ENCODE measurements around the gene CAPRIN1.

CAPRIN1 gene

GRCh38 chr11:34029176-34029575 is 22.4 kb upstream of the CAPRIN1 start:
- Histone ChIP-seq H3K56ac (ENCODE audit: low read length) (no peak overlapping the region), H3K4ac (ENCODE audit: low read depth, low read length) (no peak overlapping the region), H3K23ac (ENCODE audit: low read length) (no peak overlapping the region), H3K18ac (ENCODE audit: low read length) (no peak overlapping the region), H3K36me3 (ENCODE audit: control insufficient read depth, insufficient read depth, low read length) (no peaks in the 10 kb centered on the region), H4K8ac (ENCODE audit: low read depth, low read length) (no peak overlapping the region), H4K5ac (ENCODE audit: low read length) (no peak overlapping the region), H3K4me2 (ENCODE audit: low read length) (no peak overlapping the region), H3K79me2 (ENCODE audit: control insufficient read depth, insufficient read depth, low read length) (no peaks in the 10 kb centered on the region), H3K4me1 (ENCODE audit: control insufficient read depth, low read depth, low read length) (no peaks in the 10 kb centered on the region), H3K27me3 (ENCODE audit: insufficient read depth, low read length, poor library complexity) (no peaks in the 10 kb centered on the region), H2BK5ac (ENCODE audit: low read length) (no peak overlapping the region), H3K4me3 (ENCODE audit: low read length) (no peak overlapping the region), H2BK120ac (ENCODE audit: low read depth, low read length) (no peak overlapping the region), H3K9ac (ENCODE audit: low read length) (no peak overlapping the region), H3K79me1 (ENCODE audit: low read length) (no peaks in the 10 kb centered on the region), H2BK15ac (replicated peaks; ENCODE audit: low read depth) (no peak overlapping the region), H2AK5ac (ENCODE audit: low read length) (no peak overlapping the region), H3K27ac (ENCODE audit: low read depth, low read length) (no peak overlapping the region)
- no CpG with 5 or more reads among the region's 4 CpGs for WGBS (ENCODE audit: extremely low coverage, insufficient coverage, low lambda C conversion rate)
- no peak for DNase-seq

- no peak overlapping the region for H4K8ac ChIP-seq (ENCODE audit: low read depth, low read length)
- H2BK15ac ChIP-seq (replicated peaks; ENCODE audit: low read depth), result no peak overlapping the region
- no peak overlapping the region for H3K9ac ChIP-seq (ENCODE audit: low read length)
- H3K4me2 ChIP-seq (ENCODE audit: low read length), result no peak overlapping the region
- no peak overlapping the region for H2BK120ac ChIP-seq (ENCODE audit: low read depth, low read length)
- no peak overlapping the region for H3K4ac ChIP-seq (ENCODE audit: low read depth, low read length)
- no peaks in the 10 kb centered on the region for H3K27me3 ChIP-seq (ENCODE audit: insufficient read depth, low read length, poor library complexity)
- no peak overlapping the region for H3K56ac ChIP-seq (ENCODE audit: low read length)
- H3K23ac ChIP-seq (ENCODE audit: low read length), result no peak overlapping the region
- H4K5ac ChIP-seq (ENCODE audit: low read length), result no peak overlapping the region
- WGBS (ENCODE audit: extremely low coverage, insufficient coverage, low lambda C conversion rate), result no CpG with 5 or more reads among the region's 1 CpG
- no peak for DNase-seq
- no peak overlapping the region for H2BK5ac ChIP-seq (ENCODE audit: low read length)
- H2AK5ac ChIP-seq (ENCODE audit: low read length), result no peak overlapping the region
- H3K79me1 ChIP-seq (ENCODE audit: low read length), result no peaks in the 10 kb centered on the region
- no peaks in the 10 kb centered on the region for H3K36me3 ChIP-seq (ENCODE audit: control insufficient read depth, insufficient read depth, low read length)
- H3K18ac ChIP-seq (ENCODE audit: low read length), result no peak overlapping the region
- no peaks in the 10 kb centered on the region for H3K4me1 ChIP-seq (ENCODE audit: control insufficient read depth, low read depth, low read length)
- no peak overlapping the region for H3K4me3 ChIP-seq (ENCODE audit: low read length)
- no peak overlapping the region for H3K27ac ChIP-seq (ENCODE audit: low read depth, low read length)
- H3K79me2 ChIP-seq (ENCODE audit: control insufficient read depth, insufficient read depth, low read length), result no peaks in the 10 kb centered on the region
These were observed 21.1 kb upstream of the CAPRIN1 start for GRCh38 chr11:34030382-34030781.

- Histone ChIP-seq H3K23ac (ENCODE audit: low read length) (no peak overlapping the region), H2AK5ac (ENCODE audit: low read length) (no peak overlapping the region), H2BK15ac (replicated peaks; ENCODE audit: low read depth) (no peak overlapping the region), H3K79me2 (ENCODE audit: control insufficient read depth, insufficient read depth, low read length) (no peaks in the 10 kb centered on the region), H3K36me3 (ENCODE audit: control insufficient read depth, insufficient read depth, low read length) (no peaks in the 10 kb centered on the region), H3K79me1 (ENCODE audit: low read length) (no peaks in the 10 kb centered on the region), H3K18ac (ENCODE audit: low read length) (no peak overlapping the region), H3K4me3 (ENCODE audit: low read length) (no peak overlapping the region), H4K5ac (ENCODE audit: low read length) (no peak overlapping the region), H3K27ac (ENCODE audit: low read depth, low read length) (no peak overlapping the region), H2BK120ac (ENCODE audit: low read depth, low read length) (no peak overlapping the region), H3K27me3 (ENCODE audit: insufficient read depth, low read length, poor library complexity) (no peaks in the 10 kb centered on the region), H3K4me1 (ENCODE audit: control insufficient read depth, low read depth, low read length) (no peaks in the 10 kb centered on the region), H3K4me2 (ENCODE audit: low read length) (no peak overlapping the region), H2BK5ac (ENCODE audit: low read length) (no peak overlapping the region), H3K56ac (ENCODE audit: low read length) (no peak overlapping the region), H4K8ac (ENCODE audit: low read depth, low read length) (no peak overlapping the region), H3K4ac (ENCODE audit: low read depth, low read length) (no peak overlapping the region), H3K9ac (ENCODE audit: low read length) (no peak overlapping the region)
- DNase-seq, result no peak
- no CpG with 5 or more reads among the region's 2 CpGs for WGBS (ENCODE audit: extremely low coverage, insufficient coverage, low lambda C conversion rate)
These were observed 18.1 kb upstream of the CAPRIN1 start for GRCh38 chr11:34033399-34033798.

GRCh38 chr11:34034053-34034452 is 17.5 kb upstream of the CAPRIN1 start:
- WGBS (ENCODE audit: extremely low coverage, insufficient coverage, low lambda C conversion rate), result no CpG with 5 or more reads among the region's 6 CpGs
- Histone ChIP-seq H3K27me3 (ENCODE audit: insufficient read depth, low read length, poor library complexity) (no peaks in the 10 kb centered on the region), H2AK5ac (ENCODE audit: low read length) (no peak overlapping the region)

GRCh38 chr11:34036456-34036855 is 15.1 kb upstream of the CAPRIN1 start:
- no peak overlapping the region for H4K5ac ChIP-seq (ENCODE audit: low read length)
- no peaks in the 10 kb centered on the region for H3K4me1 ChIP-seq (ENCODE audit: control insufficient read depth, low read depth, low read length)
- H3K23ac ChIP-seq (ENCODE audit: low read length), result no peak overlapping the region
- no peaks in the 10 kb centered on the region for H3K36me3 ChIP-seq (ENCODE audit: control insufficient read depth, insufficient read depth, low read length)
- no peak overlapping the region for H3K9ac ChIP-seq (ENCODE audit: low read length)
- H2BK15ac ChIP-seq (replicated peaks; ENCODE audit: low read depth), result no peak overlapping the region
- no peak for DNase-seq
- H3K56ac ChIP-seq (ENCODE audit: low read length), result no peak overlapping the region
- H3K79me2 ChIP-seq (ENCODE audit: control insufficient read depth, insufficient read depth, low read length), result no peaks in the 10 kb centered on the region
- H2BK120ac ChIP-seq (ENCODE audit: low read depth, low read length), result no peak overlapping the region
- no peak overlapping the region for H3K4me2 ChIP-seq (ENCODE audit: low read length)
- H3K27me3 ChIP-seq (ENCODE audit: insufficient read depth, low read length, poor library complexity), result no peaks in the 10 kb centered on the region
- H3K18ac ChIP-seq (ENCODE audit: low read length), result no peak overlapping the region
- no peak overlapping the region for H2AK5ac ChIP-seq (ENCODE audit: low read length)
- no peak overlapping the region for H4K8ac ChIP-seq (ENCODE audit: low read depth, low read length)
- H3K79me1 ChIP-seq (ENCODE audit: low read length), result no peaks in the 10 kb centered on the region
- no peak overlapping the region for H3K4me3 ChIP-seq (ENCODE audit: low read length)
- no peak overlapping the region for H3K27ac ChIP-seq (ENCODE audit: low read depth, low read length)
- no CpG with 5 or more reads among the region's 1 CpG for WGBS (ENCODE audit: extremely low coverage, insufficient coverage, low lambda C conversion rate)
- H2BK5ac ChIP-seq (ENCODE audit: low read length), result no peak overlapping the region
- H3K4ac ChIP-seq (ENCODE audit: low read depth, low read length), result no peak overlapping the region

More at GRCh38 chr11:34034053-34034452, 17.5 kb upstream of the CAPRIN1 start:
- H3K4me3 ChIP-seq (ENCODE audit: low read length), result no peak overlapping the region
- H3K36me3 ChIP-seq (ENCODE audit: control insufficient read depth, insufficient read depth, low read length), result no peaks in the 10 kb centered on the region
- no peak overlapping the region for H3K56ac ChIP-seq (ENCODE audit: low read length)
- H3K18ac ChIP-seq (ENCODE audit: low read length), result no peak overlapping the region
- no peaks in the 10 kb centered on the region for H3K79me2 ChIP-seq (ENCODE audit: control insufficient read depth, insufficient read depth, low read length)
- no peaks in the 10 kb centered on the region for H3K4me1 ChIP-seq (ENCODE audit: control insufficient read depth, low read depth, low read length)
- no peak overlapping the region for H3K27ac ChIP-seq (ENCODE audit: low read depth, low read length)
- H3K9ac ChIP-seq (ENCODE audit: low read length), result no peak overlapping the region
- no peak overlapping the region for H3K23ac ChIP-seq (ENCODE audit: low read length)
- H3K4me2 ChIP-seq (ENCODE audit: low read length), result no peak overlapping the region
- no peaks in the 10 kb centered on the region for H3K79me1 ChIP-seq (ENCODE audit: low read length)
- no peak overlapping the region for H2BK5ac ChIP-seq (ENCODE audit: low read length)
- no peak overlapping the region for H2BK120ac ChIP-seq (ENCODE audit: low read depth, low read length)
- DNase-seq, result no peak
- H2BK15ac ChIP-seq (replicated peaks; ENCODE audit: low read depth), result no peak overlapping the region
- no peak overlapping the region for H3K4ac ChIP-seq (ENCODE audit: low read depth, low read length)
- H4K5ac ChIP-seq (ENCODE audit: low read length), result no peak overlapping the region
- H4K8ac ChIP-seq (ENCODE audit: low read depth, low read length), result no peak overlapping the region

- no peaks in the 10 kb centered on the region for H3K4me1 ChIP-seq (ENCODE audit: control insufficient read depth, low read depth, low read length)
- H3K27ac ChIP-seq (ENCODE audit: low read depth, low read length), result no peak overlapping the region
- no peak overlapping the region for H3K9ac ChIP-seq (ENCODE audit: low read length)
- H3K27me3 ChIP-seq (ENCODE audit: insufficient read depth, low read length, poor library complexity), result no peaks in the 10 kb centered on the region
- H3K79me1 ChIP-seq (ENCODE audit: low read length), result no peaks in the 10 kb centered on the region
- no peak overlapping the region for H4K8ac ChIP-seq (ENCODE audit: low read depth, low read length)
- H3K56ac ChIP-seq (ENCODE audit: low read length), result no peak overlapping the region
- no peak overlapping the region for H2AK5ac ChIP-seq (ENCODE audit: low read length)
- no peak overlapping the region for H4K5ac ChIP-seq (ENCODE audit: low read length)
- H3K23ac ChIP-seq (ENCODE audit: low read length), result no peak overlapping the region
- no peak overlapping the region for H2BK120ac ChIP-seq (ENCODE audit: low read depth, low read length)
- WGBS (ENCODE audit: extremely low coverage, insufficient coverage, low lambda C conversion rate), result no CpG with 5 or more reads among the region's 2 CpGs
- H3K4me3 ChIP-seq (ENCODE audit: low read length), result no peak overlapping the region
- H2BK5ac ChIP-seq (ENCODE audit: low read length), result no peak overlapping the region
- no peaks in the 10 kb centered on the region for H3K36me3 ChIP-seq (ENCODE audit: control insufficient read depth, insufficient read depth, low read length)
- H3K4ac ChIP-seq (ENCODE audit: low read depth, low read length), result no peak overlapping the region
- no peak overlapping the region for H3K4me2 ChIP-seq (ENCODE audit: low read length)
- no peak for DNase-seq
- H3K79me2 ChIP-seq (ENCODE audit: control insufficient read depth, insufficient read depth, low read length), result no peaks in the 10 kb centered on the region
- H2BK15ac ChIP-seq (replicated peaks; ENCODE audit: low read depth), result no peak overlapping the region
- H3K18ac ChIP-seq (ENCODE audit: low read length), result no peak overlapping the region
These were observed 14.5 kb upstream of the CAPRIN1 start for GRCh38 chr11:34037016-34037415.
